ENCODE data around the gene SH3BP1. TPM values are rescaled to one million over a fixed set of nuclear protein-coding genes. Genes with fewer than 3 reads are reported as not detected.

Gene SH3BP1
- total RNA-seq, 1 donor from 2014 or later: 88.4 TPM

DNA sequence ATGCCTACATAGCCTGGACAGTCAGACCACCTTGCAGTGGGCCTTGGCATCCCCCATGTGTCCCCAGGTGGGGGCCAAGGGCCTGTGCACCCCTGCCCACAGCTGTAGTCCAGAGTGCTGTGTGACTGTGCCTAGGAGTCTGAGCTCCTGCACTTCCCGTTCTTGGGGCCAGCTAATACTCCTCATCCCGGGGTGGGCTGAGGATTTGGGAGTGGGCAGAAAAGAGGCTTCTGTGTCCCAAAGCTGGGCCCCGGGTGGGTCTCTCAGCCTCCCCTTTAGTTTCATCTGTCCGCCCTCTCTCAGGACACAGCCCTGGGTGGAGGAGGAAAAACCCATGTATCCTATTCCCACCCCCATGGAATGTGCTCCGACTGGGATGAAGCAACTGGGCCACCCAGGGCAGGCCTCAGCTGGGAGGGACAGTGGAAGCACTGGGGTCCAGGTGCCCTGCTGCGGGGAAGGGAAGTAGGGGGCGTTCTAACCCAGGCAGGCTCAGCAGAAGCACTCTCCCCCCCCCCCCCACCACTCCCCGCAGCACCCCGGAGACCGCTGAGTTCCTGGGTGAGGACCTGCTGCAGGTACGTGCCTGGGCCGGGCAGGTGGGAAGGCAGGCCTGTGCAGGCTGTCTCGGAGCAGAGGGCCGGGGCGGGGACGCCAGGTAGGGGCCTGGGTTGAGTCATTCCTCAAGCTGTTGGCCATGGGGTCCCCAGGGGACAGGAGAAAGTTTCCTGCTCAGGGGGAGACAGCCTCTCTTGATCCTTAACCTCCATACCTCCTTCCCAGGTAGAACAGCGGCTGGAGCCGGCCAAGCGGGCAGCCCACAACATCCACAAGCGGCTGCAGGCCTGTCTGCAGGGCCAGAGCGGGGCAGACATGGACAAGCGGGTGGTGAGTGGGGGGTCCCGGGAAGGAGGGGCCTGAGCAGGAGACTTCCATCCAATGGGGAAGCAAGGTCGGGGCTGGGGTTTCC, 1.4 kb downstream of the SH3BP1 start:
- TF ChIP-seq CTCF (IDR thresholded peaks at IDR 0.05): no peak
- ChIA-PET CTCF (interaction anchor here (1.0 to 7.1 kb wide), 10 partner anchors 14 to 42 kb away, joined by 3 to 163 read pairs (median 36); partner anchors contain the start of genes GGA1, LGALS1, NOL12 and PDXP), POLR2A (interaction anchor here (0.6 to 5.5 kb wide), 10 partner anchors 9 to 45 kb away, joined by 3 to 55 read pairs (median 12); partner anchors contain the start of genes GGA1, LGALS1, NOL12 and PDXP)
- no peaks in the 10 kb centered on the region for H3K9me3 Mint-ChIP-seq
- no peak for DNase-seq
- H3K27ac Mint-ChIP-seq: peak overlapping the region; percentile 93
- peak overlapping the region; percentile 95 for H3K4me3 Mint-ChIP-seq
- H3K27me3 Mint-ChIP-seq: no peaks in the 10 kb centered on the region
- intact Hi-C loops (cut with micrococcal nuclease): no loop called here
- peaks cover 55% of the 10 kb centered on the region for H3K4me1 Mint-ChIP-seq
- peaks cover 39% of the 10 kb centered on the region for H3K36me3 Mint-ChIP-seq (ENCODE audit: low read depth)
- no peak for ATAC-seq (ENCODE audit: low read depth)

DNA sequence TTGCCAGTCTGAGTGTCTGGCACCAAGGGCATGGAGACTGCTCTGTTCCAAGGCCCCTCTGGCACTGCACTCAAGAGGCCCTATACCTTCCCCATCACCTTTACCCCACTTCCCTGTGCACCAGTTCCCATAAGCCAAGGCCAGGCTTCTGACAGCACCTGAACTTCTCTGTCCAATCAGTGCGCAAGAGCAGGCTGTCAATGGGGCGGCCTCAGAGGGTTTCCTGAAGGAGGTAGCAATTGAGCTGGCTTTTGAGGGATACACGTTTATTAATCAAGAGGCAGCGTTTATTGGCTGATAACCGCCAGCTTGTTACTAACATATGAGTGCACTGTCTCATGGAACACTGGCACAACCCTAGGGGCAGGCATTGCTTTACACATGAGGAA, 2.1 kb downstream of the SH3BP1 start:
- ATAC-seq (ENCODE audit: low read depth) (no peak), DNase-seq (no peak)
- intact Hi-C loops (cut with micrococcal nuclease): no loop called here
- Mint-ChIP-seq H3K27ac (peak overlapping the region; percentile 3), H3K9me3 (no peaks in the 10 kb centered on the region), H3K4me3 (peak overlapping the region; percentile 24), H3K4me1 (peaks cover 49% of the 10 kb centered on the region), H3K27me3 (no peaks in the 10 kb centered on the region), H3K36me3 (ENCODE audit: low read depth) (peaks cover 42% of the 10 kb centered on the region)
- no peak for TF ChIP-seq CTCF (IDR thresholded peaks at IDR 0.05)
- POLR2A ChIA-PET: interaction anchor here (1.1 to 5.5 kb wide), 7 partner anchors 8 to 45 kb away, joined by 3 to 55 read pairs (median 34); partner anchors contain the start of genes GGA1, LGALS1, NOL12 and PDXP
- CTCF ChIA-PET: interaction anchor here (1.0 to 7.1 kb wide), 13 partner anchors 9 to 222 kb away, joined by 3 to 163 read pairs (median 26); partner anchors contain the start of genes GGA1, LGALS1, NOL12 and PDXP

DNA sequence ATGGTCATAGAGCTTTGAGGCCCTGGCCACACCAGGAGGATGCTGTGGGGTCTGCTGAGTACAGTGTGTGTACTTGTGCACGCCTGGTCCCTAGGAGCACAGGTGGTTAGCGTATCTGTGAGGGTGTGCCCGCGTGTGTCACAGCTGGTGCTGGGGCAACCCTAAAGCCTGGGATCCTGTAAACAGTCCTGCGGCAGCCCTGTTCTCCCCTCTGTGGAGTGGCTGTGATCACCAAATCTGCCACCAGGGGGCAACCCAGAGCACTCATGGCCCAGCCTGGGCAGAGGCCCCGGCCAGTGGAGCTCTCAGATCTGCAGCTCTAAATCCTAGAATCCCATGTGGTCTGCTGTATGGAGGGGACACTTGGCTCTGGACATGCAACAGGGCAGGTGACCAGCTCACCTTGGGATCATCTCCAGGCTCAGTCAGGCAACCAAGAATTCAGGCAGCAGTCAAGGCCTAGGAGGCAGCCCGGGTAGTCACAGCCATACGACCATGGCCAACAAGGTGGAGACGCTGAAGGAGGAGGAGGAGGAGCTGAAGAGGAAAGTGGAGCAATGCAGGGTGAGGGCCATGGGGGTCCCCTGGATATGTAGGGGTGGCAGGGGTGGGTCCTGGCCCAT, 3.9 kb downstream of the SH3BP1 start:
- TF ChIP-seq CTCF (IDR thresholded peaks at IDR 0.05): peak; percentile 64
- Mint-ChIP-seq H3K4me1 (peaks cover 34% of the 10 kb centered on the region), H3K27me3 (no peaks in the 10 kb centered on the region), H3K27ac (peak overlapping the region; percentile 59), H3K36me3 (ENCODE audit: low read depth) (peaks cover 55% of the 10 kb centered on the region), H3K9me3 (no peaks in the 10 kb centered on the region), H3K4me3 (peak overlapping the region; percentile 28)
- peak; percentile 80 for ATAC-seq (ENCODE audit: low read depth)
- intact Hi-C loops (cut with micrococcal nuclease): loop anchor here (1.0 kb wide), 5 partner anchors 10 to 43 kb away; partner anchors contain the start of genes NOL12 and PDXP
- CTCF ChIA-PET: interaction anchor here (0.7 to 7.1 kb wide), 22 partner anchors 8 to 220 kb away, joined by 3 to 163 read pairs (median 9); partner anchors contain the start of genes GGA1, LGALS1, NOL12 and PDXP
- peak; percentile 85 for DNase-seq
- POLR2A ChIA-PET: interaction anchor here (0.6 to 5.5 kb wide), 13 partner anchors 10 to 43 kb away, joined by 3 to 55 read pairs (median 10); partner anchors contain the start of genes GGA1, LGALS1, NOL12 and PDXP

DNA sequence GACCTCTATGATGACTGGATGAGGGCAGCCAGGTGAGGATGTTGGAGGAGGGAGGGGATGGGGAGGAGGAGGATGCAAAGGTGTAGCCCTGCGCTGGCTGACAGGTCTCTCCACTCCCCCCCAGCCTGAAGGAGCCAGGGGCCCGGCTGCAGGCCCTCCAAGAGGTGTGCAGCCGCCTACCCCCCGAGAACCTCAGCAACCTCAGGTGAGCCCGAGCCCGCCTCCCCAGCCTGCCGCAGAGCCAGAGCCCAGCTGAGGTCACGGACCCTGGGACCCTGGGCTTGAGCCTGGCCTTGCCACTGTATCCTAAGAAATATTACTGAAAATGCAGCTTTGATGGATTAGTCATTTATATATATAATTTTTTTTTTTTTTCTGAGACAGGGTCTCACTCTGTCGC, 7.8 kb downstream of the SH3BP1 start:
- Mint-ChIP-seq H3K4me1 (peaks cover 15% of the 10 kb centered on the region), H3K27ac (no peak overlapping the region), H3K4me3 (no peak overlapping the region), H3K27me3 (no peaks in the 10 kb centered on the region), H3K9me3 (no peaks in the 10 kb centered on the region), H3K36me3 (ENCODE audit: low read depth) (peaks cover 78% of the 10 kb centered on the region)
- intact Hi-C loops (cut with micrococcal nuclease): no loop called here
- ATAC-seq (ENCODE audit: low read depth) (no peak), DNase-seq (no peak)
- ChIA-PET CTCF (no interaction called here), POLR2A (no interaction called here)
- no peak for TF ChIP-seq CTCF (IDR thresholded peaks at IDR 0.05)
